HCT116 (cell line): ENCODE data around the gene NDC80. TPM values are rescaled to one million over a fixed set of nuclear protein-coding genes. Genes with fewer than 3 reads are reported as not detected.
A peak's percentile ranks its signal among the peaks of the same experiment; 100 is the strongest.

ENCODE experiments used
- ATAC-seq: fragments of 200-7000 bp; cut with Tn5 transposase; 2 replicates; pipeline ENCODE4 v1.9.1; 2020; ENCODE audit warnings: mild to moderate bottlenecking, moderate library complexity
- BruUV-seq: library from RNA; stranded (reverse); fragments of 400-500 nt; replicated peaks from 2 replicates; lab custom pipeline; 2021; lab: Mats Ljungman, UMichigan
- CTCF ChIA-PET: fragments of 300-600 bp; sonication (Branson Sonifier 250); formaldehyde crosslinking; loops from one replicate; lab custom pipeline; 2021; ENCODE audit warnings: antibody characterized with exemption; lab: Charles Lee
- POLR2A ChIA-PET: fragments of 300-600, 350-600 bp; sonication (Branson Sonifier 250); formaldehyde crosslinking; loops from one replicate; lab custom pipeline; 2021; ENCODE audit warnings: antibody characterized with exemption; lab: Charles Lee
- RAD21 ChIA-PET, 2 experiments: fragments of 300-600 bp; sonication (Branson Sonifier 250); formaldehyde crosslinking; loops; one replicate each; lab custom pipeline; 2023; ENCODE audit warnings: low total read pairs in 2 of 2; ENCODE audit not compliant: uncharacterized antibody in 2 of 2, unreplicated experiment in 2 of 2, low non-redundant PET in 1 of 2; lab: Charles Lee
- DNase-seq: peaks from one replicate; pipeline ENCODE4 v3.0.0-alpha.2; 2010; ENCODE audit warnings: low read depth, low spot score
- H2AFZ ChIP-seq: fragments of 200-600 bp; shearing (Covaris generic), sonication (generic); 2 replicates; pipeline ENCODE4 v1.6.1; 2017; ENCODE audit warnings: low read depth, mixed run types, mixed read lengths, antibody characterized with exemption, low read length; ENCODE audit not compliant: poor library complexity, severe bottlenecking
- H3K27ac ChIP-seq: 2 replicates; pipeline ENCODE4 v1.5.1; 2012; ENCODE audit warnings: low read depth, low read length
- H3K27me3 ChIP-seq: fragments of 200-600 bp; sonication (generic); 2 replicates; pipeline ENCODE4 v1.6.1; 2016; ENCODE audit warnings: mixed run types, low read length, mixed read lengths; ENCODE audit not compliant: insufficient read depth
- H3K36me3 ChIP-seq, 2 experiments: fragments of 200-500 bp in 1 of 2; fragments of 200-600 bp in 1 of 2; sonication (Bioruptor generic) in 1 of 2; sonication (generic) in 1 of 2; 2 replicates each; pipeline versions ENCODE4 v1.5.1 to v1.6.1; 2014 to 2016; ENCODE audit warnings: low read length in 2 of 2, inconsistent platforms in 1 of 2, mixed read lengths in 1 of 2, mixed run types in 1 of 2; ENCODE audit not compliant: insufficient read depth in 2 of 2, control insufficient read depth in 1 of 2
- H3K4me1 ChIP-seq, 2 experiments: fragments of 200-600 bp in 1 of 2; sonication (generic) in 1 of 2; 2 replicates each; pipeline versions ENCODE4 v1.5.1 to v1.6.1; 2012 to 2017; ENCODE audit warnings: low read length in 2 of 2, inconsistent platforms in 1 of 2, mild to moderate bottlenecking in 1 of 2, mixed read lengths in 1 of 2, mixed run types in 1 of 2, moderate library complexity in 1 of 2; ENCODE audit not compliant: insufficient read depth in 2 of 2, control insufficient read depth in 1 of 2
- H3K4me2 ChIP-seq: fragments of 200-600 bp; sonication (generic); 2 replicates; pipeline ENCODE4 v1.6.1; 2017; ENCODE audit warnings: mixed run types, low read length, mixed read lengths
- H3K4me3 ChIP-seq, 2 experiments: fragments of 200-600 bp in 1 of 2; sonication (generic) in 1 of 2; replicated peaks in 1 of 2; 2 replicates each; pipeline ENCODE4 v1.5.1; 2011 to 2016; ENCODE audit warnings: low read length in 2 of 2, control low read depth in 1 of 2, low read depth in 1 of 2, mild to moderate bottlenecking in 1 of 2, mixed read lengths in 1 of 2, mixed run types in 1 of 2
- H3K79me2 ChIP-seq: fragments of 200-600 bp; sonication (generic); 2 replicates; pipeline ENCODE4 v1.6.1; 2017; ENCODE audit warnings: mild to moderate bottlenecking, mixed run types, low read length, moderate library complexity, mixed read lengths; ENCODE audit not compliant: insufficient read depth
- H3K9ac ChIP-seq: fragments of 200-600 bp; sonication (generic); 2 replicates; pipeline ENCODE4 v1.6.1; 2016; ENCODE audit warnings: low read length, mixed read lengths
- H3K9me2 ChIP-seq: fragments of 200-600 bp; sonication (generic), shearing (Covaris generic); 2 replicates; pipeline ENCODE4 v1.6.1; 2017; ENCODE audit warnings: mixed run types, mild to moderate bottlenecking, moderate library complexity; ENCODE audit not compliant: insufficient read depth
- H3K9me3 ChIP-seq, 2 experiments: fragments of 200-500 bp in 1 of 2; fragments of 200-600 bp in 1 of 2; sonication (Bioruptor generic) in 1 of 2; sonication (generic) in 1 of 2; 2 replicates each; pipeline ENCODE4 v1.6.1; 2014 to 2017; ENCODE audit warnings: low read length in 2 of 2, mixed read lengths in 2 of 2, inconsistent platforms in 1 of 2, low read depth in 1 of 2, mild to moderate bottlenecking in 1 of 2, mixed run types in 1 of 2, moderate library complexity in 1 of 2; ENCODE audit not compliant: control insufficient read depth in 1 of 2, insufficient read depth in 1 of 2
- H4K20me1 ChIP-seq: fragments of 200-600 bp; sonication (generic), shearing (Covaris generic); 2 replicates; pipeline ENCODE4 v1.6.1; 2017; ENCODE audit warnings: mixed run types, mild to moderate bottlenecking, moderate library complexity; ENCODE audit not compliant: insufficient read depth
- CEBPB ChIP-seq: IDR thresholded peaks from 2 replicates; pipeline ENCODE4 v1.6.1; 2012; ENCODE audit warnings: low read depth
- EGR1 ChIP-seq: IDR thresholded peaks from 2 replicates; pipeline ENCODE4 v1.6.1; 2012; ENCODE audit warnings: low read depth
- MAX ChIP-seq: IDR thresholded peaks from 2 replicates; pipeline ENCODE4 v1.6.1; 2012
- SP1 ChIP-seq: IDR thresholded peaks from 2 replicates; pipeline ENCODE4 v1.6.1; 2012; ENCODE audit warnings: low read depth
- SRF ChIP-seq: IDR thresholded peaks from 2 replicates; pipeline ENCODE4 v1.6.1; 2012; ENCODE audit warnings: low read depth
- TCF7L2 ChIP-seq: IDR thresholded peaks from 2 replicates; pipeline ENCODE4 v1.7.0; 2011; ENCODE audit warnings: borderline replicate concordance, inconsistent platforms; ENCODE audit not compliant: insufficient read depth, insufficient read length; ENCODE audit errors: extremely low read depth
- intact Hi-C: fragments of 100-400 bp; cut with micrococcal nuclease; formaldehyde crosslinking; loops from 2 replicates; pipeline ENCODE4 v1.10.0; 2022
- total RNA-seq: library from RNA; stranded (reverse); gene quantifications from one replicate; pipeline ENCODE4 v1.2.1, GENCODE V29; 2021; ENCODE audit not compliant: unreplicated experiment
- TF ChIP-seq, protein P1 (sequence below): IDR thresholded peaks from 2 replicates; pipeline ENCODE4 v1.6.1; 2012; ENCODE audit warnings: low read depth

NDC80 gene
- total RNA-seq, 1 experiment from 2014 or later, result 46.0 TPM

DNA sequence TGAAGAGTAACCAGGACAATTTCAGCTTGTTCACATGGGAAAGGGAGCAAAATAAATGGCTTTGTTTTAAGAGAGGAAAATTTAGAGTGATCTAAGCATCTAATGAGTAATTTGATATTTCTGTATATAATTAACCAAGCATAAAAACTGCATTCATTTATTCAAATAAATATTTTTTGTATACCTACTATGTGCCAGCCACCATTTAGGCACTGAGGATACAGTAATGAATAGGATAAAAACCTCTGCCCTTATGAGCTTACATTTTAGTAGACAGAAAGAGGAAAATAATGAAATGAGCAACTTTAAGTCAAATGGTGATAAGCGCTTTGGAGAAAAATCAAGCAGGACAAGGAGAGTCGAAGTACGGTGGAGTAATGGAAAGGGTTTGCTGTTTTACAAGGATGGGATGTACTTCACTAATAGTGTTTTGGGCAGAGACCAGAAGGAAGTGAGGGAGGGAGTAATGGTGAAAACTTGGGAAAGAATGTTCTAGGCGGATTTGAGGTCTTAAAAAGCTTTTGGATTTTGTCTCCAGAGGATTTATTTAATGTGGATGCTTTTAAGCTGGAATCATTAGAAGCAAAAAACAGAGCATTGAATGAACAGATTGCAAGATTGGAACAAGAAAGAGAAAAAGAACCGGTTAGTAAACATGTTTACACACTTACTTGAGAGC is 17.4 kb downstream of the NDC80 start (continued):
- TF ChIP-seq, protein P1, sequence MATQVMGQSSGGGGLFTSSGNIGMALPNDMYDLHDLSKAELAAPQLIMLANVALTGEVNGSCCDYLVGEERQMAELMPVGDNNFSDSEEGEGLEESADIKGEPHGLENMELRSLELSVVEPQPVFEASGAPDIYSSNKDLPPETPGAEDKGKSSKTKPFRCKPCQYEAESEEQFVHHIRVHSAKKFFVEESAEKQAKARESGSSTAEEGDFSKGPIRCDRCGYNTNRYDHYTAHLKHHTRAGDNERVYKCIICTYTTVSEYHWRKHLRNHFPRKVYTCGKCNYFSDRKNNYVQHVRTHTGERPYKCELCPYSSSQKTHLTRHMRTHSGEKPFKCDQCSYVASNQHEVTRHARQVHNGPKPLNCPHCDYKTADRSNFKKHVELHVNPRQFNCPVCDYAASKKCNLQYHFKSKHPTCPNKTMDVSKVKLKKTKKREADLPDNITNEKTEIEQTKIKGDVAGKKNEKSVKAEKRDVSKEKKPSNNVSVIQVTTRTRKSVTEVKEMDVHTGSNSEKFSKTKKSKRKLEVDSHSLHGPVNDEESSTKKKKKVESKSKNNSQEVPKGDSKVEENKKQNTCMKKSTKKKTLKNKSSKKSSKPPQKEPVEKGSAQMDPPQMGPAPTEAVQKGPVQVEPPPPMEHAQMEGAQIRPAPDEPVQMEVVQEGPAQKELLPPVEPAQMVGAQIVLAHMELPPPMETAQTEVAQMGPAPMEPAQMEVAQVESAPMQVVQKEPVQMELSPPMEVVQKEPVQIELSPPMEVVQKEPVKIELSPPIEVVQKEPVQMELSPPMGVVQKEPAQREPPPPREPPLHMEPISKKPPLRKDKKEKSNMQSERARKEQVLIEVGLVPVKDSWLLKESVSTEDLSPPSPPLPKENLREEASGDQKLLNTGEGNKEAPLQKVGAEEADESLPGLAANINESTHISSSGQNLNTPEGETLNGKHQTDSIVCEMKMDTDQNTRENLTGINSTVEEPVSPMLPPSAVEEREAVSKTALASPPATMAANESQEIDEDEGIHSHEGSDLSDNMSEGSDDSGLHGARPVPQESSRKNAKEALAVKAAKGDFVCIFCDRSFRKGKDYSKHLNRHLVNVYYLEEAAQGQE, result no peak
- TF ChIP-seq MAX (no peak), TCF7L2 (no peak), SRF (no peak)

DNA sequence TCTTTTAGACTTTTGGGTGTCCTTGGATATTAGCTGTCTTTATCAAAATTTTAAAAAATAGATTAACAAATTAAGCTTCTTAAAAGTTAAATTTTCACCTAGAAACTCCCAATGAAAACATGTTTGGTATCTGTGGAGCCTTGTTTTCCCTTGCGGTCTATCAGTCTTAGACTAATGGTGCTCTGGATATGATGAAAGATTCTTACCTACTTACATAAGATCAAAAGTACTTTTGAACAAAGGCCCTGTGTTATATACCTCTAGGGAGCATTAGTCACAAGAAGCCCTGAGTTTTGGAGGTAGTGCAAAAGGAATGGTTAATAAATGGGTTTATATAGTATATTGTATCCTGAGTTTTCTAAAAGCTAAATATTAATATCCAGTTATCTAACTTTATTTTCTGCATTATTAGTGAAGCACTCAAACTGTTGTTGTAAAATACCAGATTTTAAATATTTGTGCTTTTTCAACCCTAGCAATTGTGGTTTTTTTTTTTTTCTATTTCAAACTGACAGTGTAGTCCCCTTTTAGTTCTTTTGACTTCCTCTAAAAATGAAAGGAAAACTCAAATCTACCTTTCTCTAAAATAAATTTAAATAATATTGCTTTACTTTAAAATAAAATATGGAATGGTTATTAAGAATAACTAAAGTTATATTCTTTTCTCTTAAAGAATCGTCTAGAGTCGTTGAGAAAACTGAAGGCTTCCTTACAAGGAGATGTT is 18.1 kb downstream of the NDC80 start:
- Histone ChIP-seq H3K27me3 (no peaks in the 10 kb centered on the region), H3K79me2 (peaks cover 15% of the 10 kb centered on the region), H2AFZ (no peak overlapping the region), H3K27ac (peak overlapping the region; percentile 26; the same call in 1 of the 2 replicates), H3K4me3 (no peak overlapping the region), H3K4me1 (peaks cover 15 to 32% of the 10 kb centered on the region in 2 experiments; a peak in 3 of 4 replicates), H3K36me3 (peaks cover 16 to 61% of the 10 kb centered on the region in 2 experiments), H3K9me3 (no peaks in the 10 kb centered on the region), H3K9ac (no peak overlapping the region), H3K4me2 (no peak overlapping the region), H3K9me2 (no peaks in the 10 kb centered on the region), H4K20me1 (no peaks in the 10 kb centered on the region)
- TF ChIP-seq EGR1 (no peak), SP1 (0 out of 2 replicates have a peak, but pooled peaks have one; percentile 9), CEBPB (peak; percentile 25; the same call in 1 of the 2 replicates)
- RAD21 ChIA-PET, result no interaction called here
- CTCF ChIA-PET, result no interaction called here
- DNase-seq, result peak; percentile 54
- peak; percentile 59 for ATAC-seq
- POLR2A ChIA-PET, result no interaction called here
- BruUV-seq, result TSS peak; percentile 19
- intact Hi-C loops, result no loop called here
